Endothelial cell of umbilical vein (primary cell): ENCODE data around the gene TMPRSS7. TPM values are rescaled to one million over a fixed set of nuclear protein-coding genes. Genes with fewer than 3 reads are reported as not detected.

Experiments used
- BruUV-seq: library from RNA; stranded (reverse); fragments of 400-500 nt; replicated peaks from 2 replicates; lab custom pipeline; 2021; lab: Mats Ljungman, UMichigan
- CTCF ChIA-PET: fragments of 300-600, 350-600 bp; sonication (Branson Sonifier 250); formaldehyde crosslinking; loops from one replicate; lab custom pipeline; 2021; ENCODE audit warnings: antibody characterized with exemption, inconsistent platforms; lab: Charles Lee
- POLR2A ChIA-PET: fragments of 300-600, 350-600 bp; sonication (Branson Sonifier 250); formaldehyde crosslinking; loops from one replicate; lab custom pipeline; 2021; ENCODE audit warnings: antibody characterized with exemption, inconsistent platforms; lab: Charles Lee
- DNase-seq: peaks from one replicate; pipeline ENCODE4 v3.0.0-alpha.2; 2011; ENCODE audit warnings: low read depth, low spot score
- FAIRE-seq: peaks from 2 replicates; lab custom pipeline; 2011; peaks lifted over from hg19 to GRCh38; lab: Jason Lieb, UNC
- H2AFZ ChIP-seq: 2 replicates; pipeline ENCODE4 v1.6.0; 2012; ENCODE audit warnings: low read depth, low read length, control low read depth, inconsistent platforms
- H3K27ac ChIP-seq: 2 replicates; pipeline ENCODE4 v1.5.1; 2011; ENCODE audit warnings: low read depth, mild to moderate bottlenecking, control low read depth, low read length, moderate library complexity; ENCODE audit not compliant: insufficient read depth
- H3K27me3 ChIP-seq, 2 experiments: 2 replicates each; pipeline versions ENCODE4 v1.6.0 to v1.6.1; 2011; ENCODE audit warnings: low read length in 2 of 2, mixed read lengths in 1 of 2; ENCODE audit not compliant: control insufficient read depth in 2 of 2, insufficient read depth in 2 of 2
- H3K36me3 ChIP-seq, 2 experiments: 2 replicates in 1 of 2; 3 replicates in 1 of 2; pipeline ENCODE4 v1.5.1; 2011; ENCODE audit warnings: low read length in 2 of 2, mild to moderate bottlenecking in 1 of 2, moderate library complexity in 1 of 2; ENCODE audit not compliant: control insufficient read depth in 2 of 2, insufficient read depth in 2 of 2; ENCODE audit errors: extremely low read depth in 1 of 2
- H3K4me1 ChIP-seq: 3 replicates; pipeline ENCODE4 v1.5.1; 2011; ENCODE audit warnings: mild to moderate bottlenecking, low read length; ENCODE audit not compliant: control insufficient read depth, insufficient read depth; ENCODE audit errors: extremely low read depth
- H3K4me2 ChIP-seq: 2 replicates; pipeline ENCODE4 v1.6.1; 2011; ENCODE audit warnings: low read length, control low read depth, mixed read lengths; ENCODE audit not compliant: insufficient read depth
- H3K4me3 ChIP-seq, 3 experiments: fragments of 200-600 bp in 1 of 3; sonication (generic), shearing (Covaris generic) in 1 of 3; replicated peaks in 1 of 3; 2 replicates each; pipeline ENCODE4 v1.5.1; 2011 to 2016; ENCODE audit warnings: control low read depth in 3 of 3, low read length in 3 of 3, mild to moderate bottlenecking in 2 of 3, inconsistent platforms in 1 of 3, low read depth in 1 of 3, moderate library complexity in 1 of 3; ENCODE audit not compliant: insufficient read depth in 1 of 3
- H3K79me2 ChIP-seq: 2 replicates; pipeline ENCODE4 v1.6.0; 2012; ENCODE audit warnings: low read length, inconsistent platforms; ENCODE audit not compliant: control insufficient read depth, insufficient read depth
- H3K9ac ChIP-seq: replicated peaks from 2 replicates; pipeline ENCODE3; 2011; ENCODE audit warnings: low read length, control low read depth; ENCODE audit not compliant: insufficient read depth; ENCODE audit errors: extremely low read depth
- H3K9me1 ChIP-seq: replicated peaks from 3 replicates; pipeline ENCODE4 v1.6.0; 2011; ENCODE audit warnings: mild to moderate bottlenecking, low read length; ENCODE audit not compliant: control insufficient read depth, insufficient read depth; ENCODE audit errors: extremely low read depth
- H3K9me3 ChIP-seq: replicated peaks from 2 replicates; pipeline ENCODE4 v1.5.1; 2012; ENCODE audit warnings: low read length, inconsistent platforms; ENCODE audit not compliant: control insufficient read depth, insufficient read depth
- H4K20me1 ChIP-seq: replicated peaks from 2 replicates; pipeline ENCODE3; 2011; ENCODE audit warnings: mild to moderate bottlenecking, low read length; ENCODE audit not compliant: control insufficient read depth, insufficient read depth; ENCODE audit errors: extremely low read depth
- CTCF ChIP-seq, 2 donors: IDR thresholded peaks; 1 replicate in 1 of 2; 2 replicates in 1 of 2; pipeline ENCODE4 v1.5.1; 2011; ENCODE audit warnings: low read length in 2 of 2, mild to moderate bottlenecking in 2 of 2, moderate library complexity in 2 of 2, control low read depth in 1 of 2, inconsistent platforms in 1 of 2, low read depth in 1 of 2; ENCODE audit not compliant: insufficient read depth in 1 of 2; ENCODE audit errors: extremely low read depth in 1 of 2
- EZH2 ChIP-seq: IDR thresholded peaks from 2 replicates; pipeline ENCODE4 v1.6.1; 2012; ENCODE audit warnings: borderline replicate concordance, low read depth, mild to moderate bottlenecking, moderate library complexity, low read length, inconsistent platforms; ENCODE audit not compliant: severe bottlenecking
- FOS ChIP-seq: IDR thresholded peaks from 2 replicates; pipeline ENCODE4 v1.6.1; 2011; ENCODE audit warnings: mild to moderate bottlenecking, low read length, moderate library complexity, borderline replicate concordance; ENCODE audit not compliant: insufficient read depth
- GATA2 ChIP-seq: IDR thresholded peaks from 2 replicates; pipeline ENCODE4 v1.7.0; 2011; ENCODE audit warnings: low read depth, mild to moderate bottlenecking, moderate library complexity, mixed read lengths, low read length; ENCODE audit not compliant: insufficient read length, insufficient read depth
- JUN ChIP-seq: IDR thresholded peaks from 2 replicates; pipeline ENCODE4 v1.6.1; 2011; ENCODE audit warnings: borderline replicate concordance, low read depth; ENCODE audit not compliant: insufficient read length, insufficient read depth
- MAX ChIP-seq: IDR thresholded peaks from 2 replicates; pipeline ENCODE4 v1.6.1; 2011; ENCODE audit not compliant: insufficient read depth, insufficient read length
- MYC ChIP-seq: IDR thresholded peaks from one replicate; pipeline ENCODE4 v1.6.1; 2011; ENCODE audit warnings: mild to moderate bottlenecking, low read depth, low read length
- POLR2A ChIP-seq: IDR thresholded peaks from 2 replicates; pipeline ENCODE4 v1.6.1; 2012; ENCODE audit warnings: low read depth, mild to moderate bottlenecking, control low read depth, low read length
- POLR2AphosphoS5 ChIP-seq: IDR thresholded peaks from 2 replicates; pipeline ENCODE4 v1.6.1; 2012; ENCODE audit warnings: low read depth, mild to moderate bottlenecking, control low read depth, low read length, moderate library complexity; ENCODE audit not compliant: insufficient read depth
- dilution Hi-C: fragments of 300-500 bp; cut with MboI; formaldehyde crosslinking; loops from one replicate; pipeline ENCODE4 v1.15.0; 2019; ENCODE audit warnings: low sequenced_read_pairs; ENCODE audit not compliant: extremely low pct_ligation_motif_present
- intact Hi-C: fragments of 100-400 bp; cut with micrococcal nuclease; formaldehyde crosslinking; loops from one replicate; pipeline ENCODE4 v1.10.0; 2022
- polyA plus RNA-seq, 4 experiments: library from polyadenylated mRNA; depleted of rRNA in 3 of 4; stranded (reverse) in 3 of 4; unstranded in 1 of 4; fragments of >200 nt; gene quantifications; 2 replicates each; pipeline versions ENCODE4 v1.2.1 to v1.2.3, GENCODE V29; 2011 to 2012; ENCODE audit warnings: missing spikeins in 1 of 4
- total RNA-seq: library from RNA; stranded (reverse); gene quantifications from 2 replicates; pipeline ENCODE4 v1.2.3, GENCODE V29; 2021

Gene TMPRSS7
- total and polyA plus RNA-seq, 2 donors (not counting 3 experiments of a cell fraction or from before 2014, with no cell fraction given) = not detected

GRCh38 chr3:112123548-112123947, 89.0 kb downstream of the TMPRSS7 start:
- dilution Hi-C loops = no loop called here
- H3K4me2 ChIP-seq = no peak overlapping the region
- no peaks in the 10 kb centered on the region for H3K27me3 ChIP-seq
- CTCF ChIA-PET = interaction anchor here (1.3 to 4.3 kb wide), 3 partner anchors 12 to 80 kb away, joined by 3 to 26 read pairs (median 3); no protein-coding TSS in a partner anchor
- H3K9me1 ChIP-seq = no peaks in the 10 kb centered on the region
- no peaks in the 10 kb centered on the region for H3K79me2 ChIP-seq
- TF ChIP-seq MYC = no peak
- no peak for TF ChIP-seq MAX
- TF ChIP-seq GATA2 = no peak
- TF ChIP-seq POLR2AphosphoS5 = no peak
- no peak for TF ChIP-seq FOS
- TF ChIP-seq JUN = no peak
- TF ChIP-seq CTCF (IDR thresholded peaks at IDR 0.05; ENCODE audit: extremely low read depth in 1 of 2, insufficient read depth in 1 of 2, low read depth in 1 of 2, low read length in 2 of 2) = no peak
- no peak for TF ChIP-seq POLR2A
- TF ChIP-seq EZH2 = no peak
- POLR2A ChIA-PET = no interaction called here
- no peak overlapping the region for H3K9ac ChIP-seq
- no peaks in the 10 kb centered on the region for H3K4me1 ChIP-seq
- no peak overlapping the region for H3K27ac ChIP-seq
- DNase-seq (no peak), FAIRE-seq (no peak)
- H4K20me1 ChIP-seq = no peaks in the 10 kb centered on the region
- no peak overlapping the region for H3K4me3 ChIP-seq
- H3K9me3 ChIP-seq = no peaks in the 10 kb centered on the region
- no peaks in the 10 kb centered on the region for H3K36me3 ChIP-seq
- no TSS peak for BruUV-seq
- no peak overlapping the region for H2AFZ ChIP-seq
- intact Hi-C loops = no loop called here
